GM18502 (cell line): ENCODE measurements around the gene RSPRY1.
A peak's percentile ranks its signal among the peaks of the same experiment; 100 is the strongest.
"Not testable (repeated sequence)": the region's sequence is repeated elsewhere in the genome, so short reads cannot be mapped to it uniquely, and the experiment has no call there.

Experiments
- ATAC-seq: cut with Tn5 transposase; IDR thresholded peaks from one replicate; pipeline ENCODE4 v1.9.1; 2021; ENCODE audit warnings: mild to moderate bottlenecking; ENCODE audit not compliant: unreplicated experiment, poor library complexity

RSPRY1 gene

DNA sequence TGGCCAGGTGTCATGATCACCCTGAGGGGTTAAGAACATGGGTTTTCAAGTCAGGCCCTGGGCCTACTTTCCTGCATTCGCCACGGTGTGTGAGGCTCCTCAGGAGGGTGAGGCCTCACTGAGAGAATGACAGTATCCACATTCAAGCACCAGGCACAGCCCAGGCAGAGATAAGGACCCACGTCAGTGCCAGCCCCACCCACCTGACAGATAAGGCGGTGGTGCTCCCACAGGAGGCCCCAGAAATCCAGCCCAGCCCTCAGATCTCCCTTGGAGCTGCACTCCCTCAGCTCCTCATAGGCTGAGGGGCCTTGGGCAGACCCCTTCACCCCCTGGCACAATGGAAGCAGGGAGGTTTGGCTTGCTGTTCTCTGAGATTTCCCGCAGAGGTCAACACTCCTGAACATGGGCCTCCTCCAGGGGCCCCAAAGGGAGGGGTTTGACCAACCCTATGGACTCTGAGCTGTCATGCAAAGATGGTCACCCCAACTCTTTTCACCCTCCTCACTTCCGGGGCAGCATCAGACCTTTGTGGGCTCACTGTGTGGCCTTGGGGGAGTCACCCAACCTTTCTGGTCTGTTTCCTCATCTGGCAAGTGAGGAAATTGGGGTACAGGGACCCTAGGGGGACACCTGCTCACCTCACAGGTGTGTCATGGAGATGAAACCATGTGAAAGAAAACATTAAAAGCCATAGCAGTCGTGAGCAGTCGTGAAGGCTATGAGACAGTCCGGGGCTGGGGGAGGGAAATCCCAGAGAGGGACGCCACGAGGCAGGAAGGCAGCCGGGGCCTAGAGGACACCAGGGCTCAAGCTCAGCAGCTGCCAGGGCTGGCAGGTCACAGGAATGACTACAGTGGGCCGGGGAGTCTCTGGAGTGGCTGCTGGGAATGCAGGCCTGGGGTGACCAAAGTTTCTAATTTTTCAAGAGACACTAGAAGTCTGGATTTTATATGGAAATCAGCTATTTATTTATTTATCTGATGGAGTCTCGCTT lies 83.0 kb downstream of the RSPRY1 start:
- no peak for ATAC-seq

- ATAC-seq = no peak
Observed at GRCh38 chr16:57270221-57271062, 84.3 kb downstream of the RSPRY1 start.

DNA sequence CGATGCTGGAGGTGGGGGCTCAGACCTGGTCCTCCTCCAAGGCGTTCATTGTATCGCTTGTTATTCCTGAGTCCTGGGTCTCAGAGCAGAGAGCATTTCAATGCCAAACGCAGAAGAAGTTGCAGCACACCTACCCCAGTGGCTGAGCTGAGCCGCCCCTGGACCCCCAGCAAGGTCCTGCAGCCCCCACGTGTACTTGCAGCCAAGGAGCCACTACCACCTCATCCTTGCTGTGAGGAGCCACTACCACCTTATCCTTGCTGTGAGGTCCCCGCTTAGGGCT lies 84.9 kb downstream of the RSPRY1 start:
- no peak for ATAC-seq

DNA sequence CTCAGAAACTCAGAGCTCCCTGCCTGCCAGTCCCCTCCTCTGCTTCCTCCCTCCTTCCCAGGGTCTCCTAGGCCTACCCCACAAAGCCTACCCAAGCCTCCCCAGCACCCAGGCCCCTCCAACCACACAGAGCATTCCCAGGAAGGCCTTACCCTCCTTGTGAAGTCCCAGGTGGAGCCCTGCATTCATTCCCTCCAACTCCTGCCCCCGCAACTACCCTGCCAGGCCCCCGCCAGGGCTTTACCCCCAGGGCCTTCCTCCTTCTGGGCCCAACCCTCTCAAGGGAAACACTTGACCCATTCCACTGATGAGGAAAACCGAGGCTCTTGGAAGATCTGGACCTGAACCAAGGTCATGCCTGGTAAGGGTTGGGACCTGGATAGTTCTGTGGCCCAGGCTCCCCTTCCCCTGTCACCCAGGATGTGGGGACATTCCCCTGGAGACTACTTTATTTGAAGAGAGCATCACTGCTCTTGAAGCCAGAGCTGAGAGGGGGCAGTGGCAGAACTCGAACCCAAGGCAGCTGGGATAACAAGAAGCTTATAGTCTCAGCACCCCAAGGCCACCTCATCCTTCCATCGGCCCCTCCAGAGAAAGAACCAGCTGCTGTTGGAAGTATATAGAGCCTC lies 85.9 kb downstream of the RSPRY1 start:
- ATAC-seq = no peak

DNA sequence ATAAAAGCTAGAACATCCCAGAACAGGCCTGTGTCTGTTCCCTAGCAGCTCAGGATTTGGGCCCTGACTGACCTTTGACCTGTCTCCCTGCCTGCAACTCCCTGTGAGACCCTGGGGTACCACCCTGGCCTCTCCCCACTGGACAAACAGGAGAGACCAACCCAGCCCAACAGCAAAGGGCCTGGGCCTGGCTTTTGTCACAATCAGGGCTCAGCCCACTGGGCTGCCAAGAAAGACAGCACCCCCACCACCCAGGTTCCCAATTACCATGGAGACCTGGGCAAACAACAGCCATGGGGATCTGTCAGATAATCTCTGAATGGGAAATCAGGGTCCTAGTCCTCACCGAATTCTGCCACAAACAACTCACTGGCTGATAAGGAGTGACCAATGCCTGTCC lies 87.2 kb downstream of the RSPRY1 start:
- no peak for ATAC-seq

GRCh38 chr16:57273826-57274225 lies 87.7 kb downstream of the RSPRY1 start:
- no peak for ATAC-seq

DNA sequence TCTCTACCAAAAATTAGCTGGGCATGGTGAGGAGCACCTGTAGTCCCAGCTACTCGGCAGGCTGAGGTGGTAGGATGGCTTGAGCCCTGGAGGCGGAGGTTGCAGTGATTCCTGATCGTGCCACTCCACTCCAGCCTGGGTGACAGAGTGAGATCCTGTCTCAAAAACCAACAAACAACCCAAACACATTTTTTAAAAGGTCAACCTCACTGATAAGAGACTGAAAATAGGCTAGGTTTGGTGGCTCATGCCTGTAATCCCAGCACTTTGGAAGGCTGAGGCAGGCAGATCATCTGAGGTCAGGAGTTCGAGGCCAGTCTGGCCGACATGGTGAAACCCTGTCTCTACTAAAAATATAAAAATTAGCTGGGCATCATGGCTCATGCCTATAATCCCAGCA lies 89.8 kb downstream of the RSPRY1 start:
- ATAC-seq = not testable (repeated sequence)

GRCh38 chr16:57276596-57276995 lies 90.5 kb downstream of the RSPRY1 start:
- ATAC-seq = no peak

DNA sequence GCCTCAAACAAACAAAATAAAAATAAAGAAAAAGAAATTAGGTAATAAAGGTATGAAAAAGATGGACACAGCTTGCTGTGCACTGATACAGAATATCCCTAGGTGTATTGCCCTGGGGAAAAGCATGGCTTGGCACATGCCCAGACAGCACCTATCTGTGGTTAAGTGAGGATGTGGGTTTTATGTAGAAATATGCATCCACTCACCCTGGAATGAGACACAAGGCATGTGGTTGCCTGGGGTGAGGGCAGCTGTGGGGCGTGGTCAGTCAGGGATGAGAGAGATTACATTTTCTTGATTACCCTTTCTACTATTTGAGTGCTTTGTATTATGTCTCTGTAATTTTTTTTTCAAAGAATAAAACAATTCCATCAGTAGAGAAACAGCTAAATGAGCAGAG lies 91.5 kb downstream of the RSPRY1 start:
- no peak for ATAC-seq

DNA sequence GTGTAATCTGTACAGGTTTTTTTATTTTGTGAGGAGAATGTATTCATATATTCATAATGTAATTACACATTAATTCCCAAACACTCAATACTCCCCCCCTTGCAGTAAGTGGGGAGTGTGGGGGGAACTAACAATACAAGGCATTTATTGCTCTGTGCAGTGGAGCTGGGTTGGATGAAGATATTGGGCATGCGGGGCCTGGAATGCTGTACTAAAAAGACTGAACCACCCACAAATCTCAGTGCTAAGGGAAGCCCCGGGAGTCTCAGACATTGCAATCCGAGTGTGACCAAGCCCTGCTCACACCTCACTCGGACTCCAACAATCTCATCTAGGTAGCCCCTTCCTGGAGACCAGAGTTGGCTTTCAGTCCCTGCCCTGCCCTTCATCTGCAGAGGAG lies 92.4 kb downstream of the RSPRY1 start:
- ATAC-seq = no peak

DNA sequence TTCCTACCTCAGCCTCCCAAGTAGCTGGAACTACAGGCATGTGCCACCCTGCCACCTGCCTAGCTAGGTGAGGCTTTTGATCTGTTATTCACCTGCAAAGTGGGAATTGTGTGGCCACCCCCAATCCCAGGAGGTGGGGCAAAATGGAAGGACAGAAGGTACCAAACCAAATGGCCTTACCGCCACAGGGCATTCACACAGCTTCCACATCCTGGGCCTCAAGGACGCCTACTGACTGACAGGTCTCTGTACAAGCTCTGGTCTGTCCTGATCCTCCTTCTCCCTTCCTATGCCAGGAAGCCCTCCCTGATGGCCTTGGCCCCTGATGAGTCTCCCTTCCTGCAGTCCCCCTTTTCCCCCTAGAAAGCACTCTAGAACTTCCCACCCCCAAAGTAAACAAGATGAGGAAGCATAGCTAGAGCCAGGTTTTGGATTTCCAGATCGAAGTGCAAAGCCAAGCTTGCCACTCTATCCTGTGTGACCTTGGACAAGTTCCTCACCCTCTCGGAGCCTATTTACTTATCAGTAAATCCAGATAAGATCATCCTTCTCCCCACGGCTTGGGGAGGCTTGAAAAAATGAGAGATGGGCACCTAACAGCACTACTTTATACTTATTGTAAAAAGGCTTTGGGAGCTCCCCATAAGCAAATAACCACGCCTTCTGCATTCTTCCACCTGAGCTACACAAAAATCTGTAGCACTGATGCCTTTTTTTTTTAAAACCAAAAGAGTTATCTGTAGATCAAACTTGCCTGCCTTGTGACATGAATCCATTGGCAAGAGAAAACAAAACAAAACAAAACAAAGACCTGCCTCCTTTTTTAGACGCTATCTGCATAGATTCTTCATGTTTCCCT lies 93.9 kb downstream of the RSPRY1 start:
- ATAC-seq = no peak

- ATAC-seq = no peak
Observed at GRCh38 chr16:57281791-57282190, 95.7 kb downstream of the RSPRY1 start.

GRCh38 chr16:57282510-57283213 lies 96.5 kb downstream of the RSPRY1 start:
- ATAC-seq = no peak

- ATAC-seq = no peak
Observed at GRCh38 chr16:57283214-57283958, 97.3 kb downstream of the RSPRY1 start.

- no peak for ATAC-seq
Observed at GRCh38 chr16:57283959-57284208, 97.8 kb downstream of the RSPRY1 start.

- peak; percentile 54 for ATAC-seq
Observed at GRCh38 chr16:57284209-57284951, 98.3 kb downstream of the RSPRY1 start, which contains the start of gene PLLP. PLLP (minus strand) TSS chr16:57284672; CDS start chr16:57284540, 132 bp downstream.

DNA sequence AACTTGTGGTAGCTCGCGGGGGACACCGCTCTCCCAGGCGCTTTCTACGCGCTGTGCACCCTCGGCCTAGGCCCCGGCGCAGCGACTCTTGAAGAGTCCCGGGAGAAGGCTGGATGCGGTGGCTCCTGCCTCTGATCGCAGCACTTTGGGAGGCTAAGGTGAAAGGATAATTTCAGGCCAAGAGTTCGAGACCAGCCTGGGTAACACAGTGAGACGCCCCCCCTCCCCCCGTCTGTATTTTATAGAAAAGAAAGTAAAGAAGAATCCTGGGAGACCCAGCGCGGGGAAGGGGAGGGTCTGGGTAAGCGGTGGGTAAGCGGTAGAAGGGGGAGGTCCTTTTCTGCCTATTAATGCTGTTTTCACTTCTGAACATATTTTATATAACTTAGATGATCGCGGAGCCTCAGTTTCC lies 98.8 kb downstream of the RSPRY1 start:
- no peak for ATAC-seq

DNA sequence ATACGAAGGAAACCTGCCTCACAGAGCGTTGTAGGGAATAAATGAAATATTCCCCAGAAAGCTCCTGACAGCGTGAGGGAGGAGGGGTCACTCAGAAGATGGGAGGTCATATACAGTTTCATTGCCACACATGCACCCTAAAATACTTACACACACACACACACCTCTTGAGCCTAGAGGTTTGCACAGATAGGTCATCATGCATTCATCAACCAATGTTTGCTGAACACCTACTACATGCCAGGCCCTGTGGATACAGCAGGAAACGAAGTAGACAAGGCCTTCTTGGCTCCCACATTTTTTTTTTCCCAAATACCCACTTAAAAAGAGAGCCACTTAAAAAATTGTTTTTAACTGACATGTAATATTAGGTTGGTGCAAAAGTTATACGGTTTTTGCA lies 99.2 kb downstream of the RSPRY1 start:
- ATAC-seq = no peak
